Urothelium cell line (cell line): ENCODE measurements around the gene KCTD4.
"Not testable (repeated sequence)": the region's sequence is repeated elsewhere in the genome, so short reads cannot be mapped to it uniquely, and the experiment has no call there.

Experiments used
- DNase-seq: peaks from one replicate; pipeline ENCODE4 v3.0.0; 2011; ENCODE audit warnings: low spot score, mixed read lengths
- FAIRE-seq: peaks from 2 replicates; lab custom pipeline; 2011; peaks lifted over from hg19 to GRCh38; lab: Jason Lieb, UNC

KCTD4 gene

DNA sequence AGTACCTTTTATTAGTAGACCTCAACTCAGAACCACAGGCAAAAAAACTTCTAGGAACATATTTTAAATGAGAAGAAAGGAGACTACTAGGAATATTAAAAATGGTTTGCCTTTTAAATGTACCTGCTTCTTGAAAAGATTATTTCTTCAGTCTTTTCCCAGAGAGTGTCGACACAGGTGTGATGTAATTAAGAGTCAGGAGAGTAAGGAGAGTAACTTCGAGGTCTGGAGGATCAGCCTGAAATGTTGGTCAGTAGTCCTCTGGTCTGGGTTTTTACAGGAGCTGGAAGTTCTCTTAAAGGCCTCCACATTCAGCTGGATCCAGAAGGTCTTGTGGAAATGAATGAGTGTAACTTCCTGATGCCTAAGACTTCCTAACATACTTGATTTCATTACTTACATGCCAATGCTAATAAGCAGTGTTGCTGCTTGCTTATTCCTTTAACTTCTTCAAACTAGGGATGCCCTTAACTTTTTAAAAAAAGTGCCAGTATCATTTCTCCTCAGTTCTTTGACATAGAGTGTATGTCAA, at the start of gene KCTD4:
KCTD4 (minus strand) TSS at position 345 of the 532 bp plus-strand sequence. CDS start 6,478 bp downstream, outside the sequence.
- no peak for DNase-seq
- FAIRE-seq: no peak

DNA sequence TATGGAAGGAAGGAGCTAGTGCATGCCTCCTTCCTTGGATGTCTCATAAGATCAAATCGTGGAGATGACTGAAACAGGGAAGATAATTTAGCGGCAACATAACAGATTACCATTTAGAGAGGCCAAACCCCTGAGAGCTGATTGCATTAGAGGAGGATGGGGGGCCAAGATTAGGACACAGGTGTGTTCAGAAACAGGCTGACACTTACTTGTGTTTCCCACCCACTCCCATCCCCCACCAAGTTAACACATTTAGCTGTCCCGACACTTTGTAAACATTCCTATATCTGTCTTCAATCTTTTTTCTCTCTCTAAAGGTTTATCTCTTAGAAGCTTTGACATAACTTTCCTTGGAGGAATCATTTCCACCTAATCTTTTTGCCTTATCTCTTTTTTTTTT, 48.8 kb upstream of the KCTD4 start:
- FAIRE-seq (no peak), DNase-seq (no peak)

DNA sequence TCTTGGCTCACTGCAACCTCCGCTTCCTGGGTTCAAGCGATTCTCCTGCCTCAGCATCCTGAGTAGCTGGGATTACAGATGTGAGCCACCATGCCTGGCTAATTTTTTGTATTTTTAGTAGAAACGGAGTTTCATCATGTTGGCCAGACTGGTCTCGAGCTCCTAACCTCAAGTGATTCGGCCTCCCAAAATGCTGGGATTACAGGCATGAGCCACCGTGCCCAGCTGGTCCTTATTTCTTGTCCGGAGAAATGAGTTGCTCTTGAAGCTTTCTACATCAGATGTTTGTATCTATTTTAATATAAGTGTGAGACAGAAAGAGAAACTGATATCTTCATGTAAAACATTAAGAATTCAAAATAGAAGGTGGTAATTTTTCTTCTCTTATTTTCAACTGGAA, 43.9 kb upstream of the KCTD4 start:
- not testable (repeated sequence) for FAIRE-seq, DNase-seq

DNA sequence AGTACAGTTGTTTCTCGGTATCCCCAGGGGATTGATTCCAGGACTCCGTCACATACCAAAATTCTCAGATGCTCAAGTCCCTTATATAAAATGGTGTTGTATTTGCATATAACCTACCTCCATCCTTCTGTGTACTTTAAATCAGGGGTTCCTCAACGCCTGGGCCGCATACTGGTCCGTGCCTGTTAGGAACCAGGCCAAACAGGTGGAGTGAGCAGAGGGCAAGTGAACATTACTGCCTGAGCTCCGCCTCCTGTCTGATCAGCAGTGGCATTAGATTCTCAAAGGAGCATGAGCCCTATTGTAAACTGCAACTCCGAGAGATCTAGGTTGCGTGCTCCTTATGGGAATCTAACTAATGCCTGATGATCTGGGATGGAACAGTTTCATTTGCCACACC, 42.2 kb upstream of the KCTD4 start:
- FAIRE-seq (no peak), DNase-seq (no peak)

DNA sequence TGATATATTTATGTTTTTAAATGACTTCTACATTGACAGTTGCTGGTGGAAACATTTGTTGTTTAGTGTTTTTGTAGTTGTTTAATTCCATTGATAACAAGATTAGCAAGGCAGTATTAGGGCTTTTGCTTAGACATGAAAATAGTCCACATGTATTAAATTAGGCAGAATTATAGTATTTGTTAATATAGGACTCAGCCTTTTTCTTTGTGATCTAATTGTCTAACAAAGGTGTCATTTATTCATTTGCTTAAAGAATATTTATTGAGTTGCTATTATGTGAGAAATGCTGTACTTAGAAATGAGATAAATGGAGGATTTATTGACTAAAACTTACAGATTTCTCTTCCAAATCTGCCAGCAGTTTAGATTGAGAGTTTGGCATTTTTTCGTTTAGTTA, 41.7 kb upstream of the KCTD4 start:
- DNase-seq (no peak), FAIRE-seq (no peak)

DNA sequence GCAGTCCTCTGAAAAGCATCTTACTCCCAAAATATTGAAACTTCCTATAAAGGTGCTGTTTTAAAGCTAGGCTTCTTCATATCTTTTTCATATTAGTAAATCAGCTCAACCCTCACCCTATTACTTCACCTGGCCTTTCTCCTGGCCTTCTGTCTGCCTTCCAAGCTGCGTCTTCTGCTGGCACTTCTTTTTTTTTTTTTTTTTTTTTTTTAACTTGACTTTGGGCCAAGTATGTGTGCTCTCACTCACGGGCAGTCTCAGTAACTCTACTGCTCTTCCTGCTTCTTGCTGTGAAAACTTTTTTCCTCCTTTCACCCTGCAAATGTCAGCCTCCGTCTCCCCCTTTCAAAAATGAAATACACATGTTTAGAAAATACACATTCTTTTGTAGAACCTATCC, 41.2 kb upstream of the KCTD4 start:
- FAIRE-seq (no peak), DNase-seq (peak; percentile 39)

DNA sequence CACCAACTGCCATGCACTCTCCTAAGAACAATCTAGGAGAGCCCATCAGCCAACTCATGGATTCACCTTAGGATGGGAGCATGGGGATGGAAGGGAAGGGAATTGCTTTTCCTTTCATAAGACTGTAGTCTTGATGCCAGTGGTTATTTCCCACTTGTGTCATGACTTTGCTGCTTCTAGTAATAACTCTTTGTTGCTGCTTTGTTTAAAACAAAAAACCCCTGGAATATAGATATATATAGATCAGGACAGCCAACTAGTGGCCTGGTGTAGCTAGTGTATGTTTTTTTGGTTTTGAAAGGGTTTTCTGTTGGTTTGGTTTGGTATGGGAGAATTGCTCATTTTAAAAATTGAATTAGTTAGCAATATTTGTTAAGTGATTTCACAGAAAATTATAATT, 39.3 kb upstream of the KCTD4 start:
- DNase-seq: no peak
- no peak for FAIRE-seq

DNA sequence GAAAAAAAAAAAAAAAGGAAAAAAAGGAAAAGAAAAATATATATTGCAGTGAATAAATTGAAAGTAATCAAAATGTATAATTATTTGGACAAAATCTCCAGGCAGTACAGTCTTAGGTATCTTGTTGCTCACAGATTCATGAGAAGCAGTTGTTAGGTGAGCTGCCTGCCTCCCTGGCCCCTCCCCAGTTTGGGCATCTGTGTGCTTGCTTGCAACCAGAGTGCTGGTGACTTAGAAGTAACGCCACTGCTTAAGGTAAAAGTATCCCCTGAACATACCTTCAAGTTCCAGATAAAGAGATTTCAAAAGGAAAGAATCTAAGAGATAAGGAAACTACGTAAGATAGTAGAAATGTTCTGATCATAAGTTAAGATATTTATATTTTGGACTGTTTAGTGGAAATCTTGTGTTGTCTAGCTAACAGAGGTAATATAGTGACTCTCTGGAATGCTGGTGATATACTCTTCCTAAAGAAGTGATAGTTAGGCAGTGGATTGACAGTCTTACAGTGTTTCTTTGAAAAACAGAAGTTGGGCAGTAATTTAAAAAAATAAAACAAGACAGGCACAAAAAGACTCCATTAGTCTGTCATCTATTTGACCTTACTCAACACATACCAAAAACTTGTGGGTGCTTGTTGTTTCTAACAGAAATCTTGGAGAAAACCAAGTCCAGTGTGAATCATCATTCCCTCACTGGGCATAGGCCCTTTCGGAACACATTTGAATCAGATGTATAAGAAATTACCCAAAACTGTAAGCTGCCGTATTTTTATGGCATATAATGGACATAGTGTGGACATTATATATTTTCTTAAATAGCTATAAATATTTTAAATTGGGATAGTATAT, 38.3 kb upstream of the KCTD4 start:
- no peak for FAIRE-seq
- no peak for DNase-seq

DNA sequence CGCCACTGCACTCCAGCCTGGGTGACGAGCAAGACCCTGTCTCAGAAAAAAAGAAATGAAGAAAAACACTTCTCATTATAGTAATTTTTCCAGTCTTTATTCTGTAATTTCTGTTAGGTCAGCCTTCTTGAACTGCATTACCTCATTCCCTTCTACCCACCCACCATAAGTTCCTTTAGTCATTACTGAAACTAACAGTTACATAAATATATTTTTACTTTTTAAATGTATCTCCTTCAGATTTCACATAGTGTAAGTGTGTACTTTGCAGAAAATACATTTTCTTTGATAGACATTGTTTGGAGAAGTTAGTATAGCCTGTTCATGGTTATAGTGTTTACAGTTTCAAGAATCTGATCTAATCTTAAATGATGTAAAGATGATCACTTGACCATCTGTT, 31.7 kb upstream of the KCTD4 start:
- DNase-seq (no peak), FAIRE-seq (no peak)

DNA sequence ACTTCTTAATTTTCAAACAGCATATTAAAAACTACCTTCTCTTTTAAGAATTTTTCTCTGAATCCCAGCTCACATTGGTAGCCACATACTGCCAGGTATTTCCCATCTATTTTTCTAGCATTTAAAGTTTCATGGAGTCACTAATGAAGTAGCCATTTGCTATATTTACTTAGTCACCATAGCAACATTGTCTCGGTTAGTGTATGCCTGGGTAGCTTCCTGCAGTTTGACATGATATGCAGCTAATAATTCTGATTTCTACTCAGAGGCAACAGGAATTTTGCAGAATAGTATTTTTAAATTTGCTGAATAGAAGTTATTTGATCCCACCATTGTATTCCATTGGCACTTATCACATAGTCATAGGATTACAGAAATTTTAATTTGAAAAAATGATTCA, 30.9 kb upstream of the KCTD4 start:
- FAIRE-seq (no peak), DNase-seq (no peak)

DNA sequence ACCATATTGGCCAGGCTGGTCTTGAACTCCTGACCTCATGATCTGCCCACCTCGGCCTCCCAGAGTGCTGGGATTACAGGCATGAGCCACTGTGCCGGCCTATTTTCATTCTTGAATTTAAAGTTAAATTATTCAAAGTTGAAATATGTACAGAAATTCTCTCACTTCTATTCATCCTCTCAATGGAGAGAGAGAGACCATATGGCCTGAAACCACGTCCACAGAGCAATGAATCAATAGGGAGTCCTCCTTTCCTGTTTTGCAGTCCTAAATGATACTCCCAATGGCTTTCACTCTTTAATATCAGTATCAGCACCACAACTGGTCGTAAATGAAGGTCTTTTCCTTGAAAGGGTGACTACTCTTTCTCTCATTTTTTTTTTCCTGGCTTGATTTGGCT, 30.5 kb upstream of the KCTD4 start:
- FAIRE-seq (no peak), DNase-seq (no peak)

DNA sequence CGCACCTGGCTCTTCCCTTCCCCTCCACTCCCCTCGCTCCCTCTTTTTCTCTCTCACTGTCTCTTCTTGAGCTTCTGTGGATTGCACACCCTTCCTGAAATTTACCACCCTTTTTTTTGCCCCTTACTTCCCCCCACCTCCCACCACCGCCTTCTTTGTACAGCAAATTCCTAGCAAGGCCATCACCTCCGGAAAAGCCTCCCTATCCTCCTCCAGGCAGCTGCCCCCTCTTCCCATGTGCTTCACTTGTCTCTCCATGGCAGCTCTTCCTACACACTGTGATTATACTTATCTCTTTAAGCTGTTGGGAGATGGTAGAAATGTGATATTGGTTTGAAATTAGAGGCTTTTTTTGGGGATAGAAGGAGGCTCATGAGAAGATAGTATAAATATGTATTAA, 28.3 kb upstream of the KCTD4 start:
- FAIRE-seq: no peak
- no peak for DNase-seq

DNA sequence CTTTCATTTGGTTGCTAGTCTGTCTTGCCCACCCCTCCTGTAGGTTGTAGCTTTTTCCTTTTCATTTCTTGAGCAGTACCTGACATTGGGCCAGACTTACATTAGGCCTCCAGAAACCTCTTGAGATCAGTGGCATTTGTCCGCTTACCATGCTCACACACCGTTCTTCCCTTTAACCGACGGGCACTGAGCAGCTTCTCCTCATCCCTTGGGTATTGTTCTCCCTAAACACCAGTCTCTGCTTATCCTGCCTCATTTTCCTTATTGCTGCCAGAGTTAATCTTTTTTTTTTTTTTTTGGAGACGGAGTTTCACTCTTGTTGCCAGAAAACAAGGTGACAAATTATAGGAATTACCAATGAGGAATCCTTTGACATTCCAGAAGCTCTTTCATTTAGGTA, 27.2 kb upstream of the KCTD4 start:
- FAIRE-seq (no peak), DNase-seq (no peak)

DNA sequence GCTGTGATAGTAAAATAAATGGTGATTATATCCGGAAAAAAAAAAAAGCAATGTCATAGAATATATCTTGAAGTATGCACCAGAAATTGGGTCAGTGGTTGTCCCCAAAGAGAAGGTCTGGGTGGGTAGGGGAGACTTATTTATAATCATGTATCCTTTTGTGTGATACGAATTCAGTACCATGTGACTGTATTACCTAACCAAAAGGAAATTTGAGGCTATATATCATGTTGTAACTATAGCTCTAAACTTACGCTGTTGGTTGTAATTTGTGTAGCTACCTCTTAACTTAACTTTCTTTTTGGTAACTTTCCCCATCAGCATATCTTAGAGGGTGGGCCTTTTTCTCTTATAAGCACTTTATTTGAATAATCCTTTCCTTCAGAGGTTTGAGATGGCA, 25.2 kb upstream of the KCTD4 start:
- no peak for DNase-seq
- no peak for FAIRE-seq

DNA sequence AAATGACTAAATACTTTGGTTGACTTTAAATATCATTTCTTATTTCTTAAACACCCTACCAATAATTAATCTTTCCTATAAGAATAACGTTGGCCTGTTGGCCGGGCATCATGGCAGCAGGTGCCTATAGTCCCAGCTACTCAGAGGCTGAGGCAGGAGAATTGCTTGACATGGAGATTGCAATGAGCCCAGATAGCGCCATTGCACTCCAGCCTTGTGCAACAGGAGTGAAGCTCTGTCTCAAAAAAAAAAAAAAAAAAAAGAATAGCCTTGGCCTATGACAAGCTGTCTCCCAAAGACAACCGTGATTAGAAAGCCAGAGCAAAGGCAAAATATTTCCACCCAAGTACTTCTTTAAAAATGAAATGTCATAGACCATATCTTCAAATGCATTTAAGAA, 24.5 kb upstream of the KCTD4 start:
- FAIRE-seq (no peak), DNase-seq (no peak)

DNA sequence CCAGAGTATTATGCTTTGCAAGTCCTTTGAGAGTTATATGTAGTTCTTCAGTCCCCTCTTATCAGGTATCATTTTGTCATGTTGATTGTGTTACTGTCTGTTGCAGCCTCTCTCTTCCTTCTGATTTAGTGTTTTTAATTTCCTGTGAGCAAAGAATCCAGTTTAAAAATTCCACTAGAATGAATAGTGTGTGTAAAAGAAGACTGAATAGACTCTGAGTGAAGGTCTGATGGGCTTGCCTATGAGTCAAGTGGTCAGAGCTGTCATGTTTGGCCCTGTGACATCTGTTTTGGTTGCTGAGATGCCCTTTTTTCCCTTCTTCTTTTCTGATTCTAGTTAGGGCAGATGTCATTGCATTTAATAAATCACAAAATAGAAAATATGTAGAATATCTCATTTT, 23.3 kb upstream of the KCTD4 start:
- DNase-seq (no peak), FAIRE-seq (no peak)

DNA sequence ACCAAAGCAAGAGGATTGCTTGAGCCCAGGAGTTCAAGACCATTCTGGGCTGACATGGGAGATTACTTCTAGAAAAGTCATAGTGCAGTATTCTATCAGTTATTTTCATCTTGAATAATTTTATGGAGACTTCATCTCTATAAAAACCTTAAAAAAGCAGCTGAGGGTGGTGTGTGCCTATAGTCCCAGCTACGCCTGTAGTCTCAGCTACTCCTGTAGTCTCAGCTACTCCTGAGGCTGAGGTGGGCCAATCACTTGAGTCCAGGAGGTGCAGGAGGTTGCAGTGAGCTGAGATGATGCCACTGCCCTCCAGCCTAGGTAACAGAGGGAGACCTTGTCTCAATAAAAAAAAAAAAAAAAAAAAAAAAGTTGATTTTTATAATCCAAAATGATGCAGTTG, 22.1 kb upstream of the KCTD4 start:
- FAIRE-seq: no peak
- no peak for DNase-seq

DNA sequence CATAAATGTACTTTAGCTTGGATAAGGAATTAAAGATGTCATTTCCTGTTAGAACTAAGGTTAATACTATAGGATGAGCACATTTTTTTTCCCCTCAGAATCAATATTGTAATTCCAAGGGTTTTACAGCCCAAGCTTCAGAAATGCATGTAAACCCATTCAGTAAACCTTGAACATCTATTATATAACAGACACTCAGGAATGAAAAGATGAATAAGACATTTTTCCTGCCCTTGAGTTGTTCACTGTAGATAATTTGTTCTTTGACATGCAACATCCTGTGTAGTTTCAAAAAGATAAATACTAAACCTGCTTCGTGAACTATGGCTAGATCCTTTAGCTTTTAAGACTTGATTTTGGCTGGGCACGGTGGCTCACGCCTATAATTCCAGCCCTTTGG, 21.7 kb upstream of the KCTD4 start:
- DNase-seq: no peak
- FAIRE-seq: no peak

DNA sequence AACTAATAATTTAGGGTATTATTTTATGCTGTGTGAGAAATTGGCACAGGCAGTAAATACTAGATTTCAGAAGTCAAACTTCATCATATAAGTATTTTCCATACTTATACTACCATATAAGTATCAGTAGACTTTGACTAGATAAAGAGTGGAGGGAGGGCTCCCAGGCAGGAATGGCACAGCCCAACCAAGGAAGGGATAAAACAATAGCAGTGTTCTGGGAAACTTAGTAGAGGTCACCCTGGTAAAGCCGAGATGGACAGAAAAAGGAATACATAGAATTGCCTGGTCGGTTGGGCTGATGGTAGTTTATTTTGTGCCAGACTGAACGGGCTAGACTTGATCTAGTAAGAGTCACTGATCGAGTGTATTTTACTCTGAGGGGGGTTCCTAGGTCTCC, 19.6 kb upstream of the KCTD4 start:
- DNase-seq (no peak), FAIRE-seq (no peak)

DNA sequence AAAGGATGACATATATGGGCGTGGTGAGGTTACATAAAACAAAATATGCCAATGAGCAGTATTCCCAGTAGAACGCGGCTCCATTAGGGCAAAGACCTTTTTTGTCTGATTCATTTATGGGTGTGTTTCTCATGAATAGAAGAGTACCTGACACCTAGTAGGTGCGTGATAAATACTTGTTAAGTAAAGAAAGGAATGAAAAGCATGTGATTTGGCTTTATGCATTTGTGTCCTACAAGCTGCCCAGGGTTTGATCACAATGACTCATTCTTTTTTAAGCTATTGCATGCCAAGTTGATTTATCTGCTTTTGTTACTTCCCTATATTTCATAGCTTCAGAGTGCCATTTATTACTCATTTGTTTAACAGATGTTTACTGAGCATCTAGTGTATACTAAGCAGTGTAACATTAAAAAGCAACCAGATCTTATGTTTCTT, 19.1 kb upstream of the KCTD4 start:
- no peak for FAIRE-seq
- DNase-seq: peak; percentile 43

DNA sequence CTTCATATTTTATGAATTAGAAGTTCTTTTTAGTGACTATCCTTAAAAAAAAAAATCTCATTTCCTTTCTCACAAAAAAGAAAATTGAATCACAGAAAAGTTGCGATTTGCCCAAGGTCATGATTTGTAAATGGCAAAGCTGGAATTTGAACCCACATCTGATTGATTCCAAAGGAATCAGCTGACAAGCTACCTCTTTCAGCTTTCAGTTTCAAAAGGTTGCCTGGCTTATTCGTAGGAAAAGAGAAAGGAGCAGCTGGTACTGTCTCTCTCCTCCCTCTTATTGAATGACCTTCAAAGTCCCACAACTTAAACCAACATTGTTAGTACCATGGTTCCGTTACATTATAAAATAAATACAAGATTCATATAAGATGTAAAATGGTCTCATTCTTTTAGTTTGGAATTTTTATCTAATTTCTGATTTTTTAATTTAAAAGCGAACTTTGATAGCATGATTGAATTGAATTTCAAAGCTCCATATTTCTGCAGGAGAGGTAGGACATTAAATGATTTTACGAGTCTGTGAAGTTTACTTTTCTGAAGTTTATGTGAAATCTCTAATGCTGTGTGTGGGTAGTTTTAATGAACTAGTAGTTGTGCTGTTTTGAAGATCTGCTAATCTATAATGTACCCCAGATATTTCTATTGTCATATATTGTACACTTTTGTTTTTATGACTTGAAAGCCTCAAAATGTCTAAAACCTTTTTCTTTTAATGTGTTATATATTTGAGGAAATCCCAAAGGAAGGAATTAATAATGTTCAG, 18.5 kb upstream of the KCTD4 start:
- DNase-seq (no peak), FAIRE-seq (no peak)

DNA sequence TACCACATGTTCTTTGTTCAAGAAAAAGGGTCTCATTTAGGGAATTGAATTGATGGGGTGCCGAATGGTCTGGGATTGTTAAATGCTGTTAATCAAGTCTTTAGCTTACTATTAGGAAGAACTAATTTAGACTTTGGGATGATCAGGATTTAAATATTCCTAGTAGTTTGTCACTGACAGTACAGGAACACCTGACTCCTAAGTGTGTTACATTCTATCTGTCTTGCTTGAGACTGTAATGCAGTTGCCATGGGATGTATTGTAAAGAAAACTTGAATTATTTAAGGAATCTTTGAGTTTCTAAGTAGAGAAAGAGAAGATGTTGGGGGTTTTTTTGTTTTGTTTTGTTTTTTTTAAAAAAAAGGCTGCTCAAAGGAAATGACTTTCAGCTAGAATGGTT, 17.8 kb upstream of the KCTD4 start:
- FAIRE-seq (no peak), DNase-seq (no peak)
